ENCODE measurements around the gene E4F1. TPM values are rescaled to one million over a fixed set of nuclear protein-coding genes. Genes with fewer than 3 reads are reported as not detected.

The E4F1 gene
- total and polyA plus RNA-seq, 2 of the 13 experiments (the other 11 are each of a cell fraction or from before 2014, with no cell fraction given), result 13.8 to 19.5 TPM

DNA sequence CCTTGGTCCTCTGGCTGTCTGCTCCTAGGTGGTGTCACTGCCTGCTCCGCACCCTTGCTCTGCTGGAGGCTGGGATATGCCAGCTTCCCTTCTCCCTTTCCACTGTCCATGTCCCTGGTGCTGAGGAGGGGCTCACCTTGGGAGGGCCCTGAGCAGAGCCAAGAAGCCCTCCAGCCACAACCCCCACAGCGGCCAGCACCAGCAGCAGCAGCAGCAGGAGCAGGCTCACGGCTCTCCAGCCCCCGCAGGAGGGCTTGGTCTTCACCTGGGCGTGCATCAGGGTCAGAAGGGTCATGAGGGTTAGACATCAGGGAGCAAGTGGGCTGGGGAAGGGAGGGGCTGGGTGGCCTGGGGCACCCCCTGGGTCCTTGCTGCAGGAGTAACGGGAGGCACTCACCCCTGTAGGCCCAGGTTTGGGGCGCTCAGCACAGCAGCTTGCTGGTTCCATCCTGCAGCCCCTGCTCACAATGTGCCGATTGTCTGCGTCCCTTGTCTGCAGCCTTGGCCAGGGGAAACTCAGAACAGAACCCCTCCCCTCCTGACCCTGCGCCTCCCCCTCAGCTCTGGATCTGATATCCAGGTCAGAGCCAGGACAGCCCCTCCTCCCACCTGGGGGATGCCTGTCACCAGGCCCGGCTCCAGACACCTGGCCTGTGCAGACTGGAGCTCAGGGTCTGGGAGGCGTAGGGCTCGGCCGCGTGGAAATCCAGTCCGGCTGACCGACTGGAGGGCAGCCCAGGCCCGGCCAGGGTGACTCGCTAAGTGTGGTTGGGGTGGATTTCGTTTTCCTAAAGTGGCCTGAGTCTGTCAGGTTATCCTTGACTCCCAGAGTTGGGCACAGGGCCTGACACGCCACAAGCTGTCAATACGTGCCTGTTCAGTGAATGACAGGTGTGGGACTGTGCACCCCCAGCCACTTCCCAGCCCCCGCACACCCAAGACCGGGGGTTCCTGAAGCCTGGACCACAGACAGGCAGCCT is 12.7 kb upstream of the E4F1 start, which contains the start of gene BRICD5 (continued):
- TF ChIP-seq, protein P1, sequence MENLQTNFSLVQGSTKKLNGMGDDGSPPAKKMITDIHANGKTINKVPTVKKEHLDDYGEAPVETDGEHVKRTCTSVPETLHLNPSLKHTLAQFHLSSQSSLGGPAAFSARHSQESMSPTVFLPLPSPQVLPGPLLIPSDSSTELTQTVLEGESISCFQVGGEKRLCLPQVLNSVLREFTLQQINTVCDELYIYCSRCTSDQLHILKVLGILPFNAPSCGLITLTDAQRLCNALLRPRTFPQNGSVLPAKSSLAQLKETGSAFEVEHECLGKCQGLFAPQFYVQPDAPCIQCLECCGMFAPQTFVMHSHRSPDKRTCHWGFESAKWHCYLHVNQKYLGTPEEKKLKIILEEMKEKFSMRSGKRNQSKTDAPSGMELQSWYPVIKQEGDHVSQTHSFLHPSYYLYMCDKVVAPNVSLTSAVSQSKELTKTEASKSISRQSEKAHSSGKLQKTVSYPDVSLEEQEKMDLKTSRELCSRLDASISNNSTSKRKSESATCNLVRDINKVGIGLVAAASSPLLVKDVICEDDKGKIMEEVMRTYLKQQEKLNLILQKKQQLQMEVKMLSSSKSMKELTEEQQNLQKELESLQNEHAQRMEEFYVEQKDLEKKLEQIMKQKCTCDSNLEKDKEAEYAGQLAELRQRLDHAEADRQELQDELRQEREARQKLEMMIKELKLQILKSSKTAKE (CRISPR knock-in tag; IDR thresholded peaks at IDR 0.05; ENCODE audit: borderline replicate concordance), result peak; percentile 60; the same call in 1 of the 2 replicates
- TF ChIP-seq AGO2 (optimal IDR thresholded peaks at IDR 0.05; ENCODE audit: low read depth, low read length) (peak; percentile 94), KDM4B (CRISPR knock-in tag; IDR thresholded peaks at IDR 0.05) (no peak), RBM22 (optimal IDR thresholded peaks at IDR 0.05; ENCODE audit: low read length) (peak; percentile 12), HMG20A (CRISPR knock-in tag; IDR thresholded peaks at IDR 0.05; ENCODE audit: borderline replicate concordance) (no peak), KLF13 (CRISPR knock-in tag; IDR thresholded peaks at IDR 0.05) (0 out of 2 replicates have a peak, but pooled peaks have one; percentile 49), ZNF430 (CRISPR knock-in tag; IDR thresholded peaks at IDR 0.05) (no peak), YEATS4 (CRISPR knock-in tag; IDR thresholded peaks at IDR 0.05; ENCODE audit: borderline replicate concordance) (no peak), NONO (IDR thresholded peaks at IDR 0.05) (no peak), NONO (CRISPR knock-in tag; conservative IDR thresholded peaks at IDR 0.05) (peak; percentile 90), SAP130 (CRISPR knock-in tag; IDR thresholded peaks at IDR 0.05; ENCODE audit: low read depth) (peak; percentile 72)
- TF ChIP-seq, protein P2, sequence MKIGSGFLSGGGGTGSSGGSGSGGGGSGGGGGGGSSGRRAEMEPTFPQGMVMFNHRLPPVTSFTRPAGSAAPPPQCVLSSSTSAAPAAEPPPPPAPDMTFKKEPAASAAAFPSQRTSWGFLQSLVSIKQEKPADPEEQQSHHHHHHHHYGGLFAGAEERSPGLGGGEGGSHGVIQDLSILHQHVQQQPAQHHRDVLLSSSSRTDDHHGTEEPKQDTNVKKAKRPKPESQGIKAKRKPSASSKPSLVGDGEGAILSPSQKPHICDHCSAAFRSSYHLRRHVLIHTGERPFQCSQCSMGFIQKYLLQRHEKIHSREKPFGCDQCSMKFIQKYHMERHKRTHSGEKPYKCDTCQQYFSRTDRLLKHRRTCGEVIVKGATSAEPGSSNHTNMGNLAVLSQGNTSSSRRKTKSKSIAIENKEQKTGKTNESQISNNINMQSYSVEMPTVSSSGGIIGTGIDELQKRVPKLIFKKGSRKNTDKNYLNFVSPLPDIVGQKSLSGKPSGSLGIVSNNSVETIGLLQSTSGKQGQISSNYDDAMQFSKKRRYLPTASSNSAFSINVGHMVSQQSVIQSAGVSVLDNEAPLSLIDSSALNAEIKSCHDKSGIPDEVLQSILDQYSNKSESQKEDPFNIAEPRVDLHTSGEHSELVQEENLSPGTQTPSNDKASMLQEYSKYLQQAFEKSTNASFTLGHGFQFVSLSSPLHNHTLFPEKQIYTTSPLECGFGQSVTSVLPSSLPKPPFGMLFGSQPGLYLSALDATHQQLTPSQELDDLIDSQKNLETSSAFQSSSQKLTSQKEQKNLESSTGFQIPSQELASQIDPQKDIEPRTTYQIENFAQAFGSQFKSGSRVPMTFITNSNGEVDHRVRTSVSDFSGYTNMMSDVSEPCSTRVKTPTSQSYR (CRISPR knock-in tag; IDR thresholded peaks at IDR 0.05; ENCODE audit: borderline replicate concordance), result peak; percentile 75
- TF ChIP-seq, protein P3, sequence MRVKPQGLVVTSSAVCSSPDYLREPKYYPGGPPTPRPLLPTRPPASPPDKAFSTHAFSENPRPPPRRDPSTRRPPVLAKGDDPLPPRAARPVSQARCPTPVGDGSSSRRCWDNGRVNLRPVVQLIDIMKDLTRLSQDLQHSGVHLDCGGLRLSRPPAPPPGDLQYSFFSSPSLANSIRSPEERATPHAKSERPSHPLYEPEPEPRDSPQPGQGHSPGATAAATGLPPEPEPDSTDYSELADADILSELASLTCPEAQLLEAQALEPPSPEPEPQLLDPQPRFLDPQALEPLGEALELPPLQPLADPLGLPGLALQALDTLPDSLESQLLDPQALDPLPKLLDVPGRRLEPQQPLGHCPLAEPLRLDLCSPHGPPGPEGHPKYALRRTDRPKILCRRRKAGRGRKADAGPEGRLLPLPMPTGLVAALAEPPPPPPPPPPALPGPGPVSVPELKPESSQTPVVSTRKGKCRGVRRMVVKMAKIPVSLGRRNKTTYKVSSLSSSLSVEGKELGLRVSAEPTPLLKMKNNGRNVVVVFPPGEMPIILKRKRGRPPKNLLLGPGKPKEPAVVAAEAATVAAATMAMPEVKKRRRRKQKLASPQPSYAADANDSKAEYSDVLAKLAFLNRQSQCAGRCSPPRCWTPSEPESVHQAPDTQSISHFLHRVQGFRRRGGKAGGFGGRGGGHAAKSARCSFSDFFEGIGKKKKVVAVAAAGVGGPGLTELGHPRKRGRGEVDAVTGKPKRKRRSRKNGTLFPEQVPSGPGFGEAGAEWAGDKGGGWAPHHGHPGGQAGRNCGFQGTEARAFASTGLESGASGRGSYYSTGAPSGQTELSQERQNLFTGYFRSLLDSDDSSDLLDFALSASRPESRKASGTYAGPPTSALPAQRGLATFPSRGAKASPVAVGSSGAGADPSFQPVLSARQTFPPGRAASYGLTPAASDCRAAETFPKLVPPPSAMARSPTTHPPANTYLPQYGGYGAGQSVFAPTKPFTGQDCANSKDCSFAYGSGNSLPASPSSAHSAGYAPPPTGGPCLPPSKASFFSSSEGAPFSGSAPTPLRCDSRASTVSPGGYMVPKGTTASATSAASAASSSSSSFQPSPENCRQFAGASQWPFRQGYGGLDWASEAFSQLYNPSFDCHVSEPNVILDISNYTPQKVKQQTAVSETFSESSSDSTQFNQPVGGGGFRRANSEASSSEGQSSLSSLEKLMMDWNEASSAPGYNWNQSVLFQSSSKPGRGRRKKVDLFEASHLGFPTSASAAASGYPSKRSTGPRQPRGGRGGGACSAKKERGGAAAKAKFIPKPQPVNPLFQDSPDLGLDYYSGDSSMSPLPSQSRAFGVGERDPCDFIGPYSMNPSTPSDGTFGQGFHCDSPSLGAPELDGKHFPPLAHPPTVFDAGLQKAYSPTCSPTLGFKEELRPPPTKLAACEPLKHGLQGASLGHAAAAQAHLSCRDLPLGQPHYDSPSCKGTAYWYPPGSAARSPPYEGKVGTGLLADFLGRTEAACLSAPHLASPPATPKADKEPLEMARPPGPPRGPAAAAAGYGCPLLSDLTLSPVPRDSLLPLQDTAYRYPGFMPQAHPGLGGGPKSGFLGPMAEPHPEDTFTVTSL (CRISPR knock-in tag; IDR thresholded peaks at IDR 0.05; ENCODE audit: borderline replicate concordance), result no peak
- TF ChIP-seq, protein P4, sequence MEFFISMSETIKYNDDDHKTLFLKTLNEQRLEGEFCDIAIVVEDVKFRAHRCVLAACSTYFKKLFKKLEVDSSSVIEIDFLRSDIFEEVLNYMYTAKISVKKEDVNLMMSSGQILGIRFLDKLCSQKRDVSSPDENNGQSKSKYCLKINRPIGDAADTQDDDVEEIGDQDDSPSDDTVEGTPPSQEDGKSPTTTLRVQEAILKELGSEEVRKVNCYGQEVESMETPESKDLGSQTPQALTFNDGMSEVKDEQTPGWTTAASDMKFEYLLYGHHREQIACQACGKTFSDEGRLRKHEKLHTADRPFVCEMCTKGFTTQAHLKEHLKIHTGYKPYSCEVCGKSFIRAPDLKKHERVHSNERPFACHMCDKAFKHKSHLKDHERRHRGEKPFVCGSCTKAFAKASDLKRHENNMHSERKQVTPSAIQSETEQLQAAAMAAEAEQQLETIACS (CRISPR knock-in tag; IDR thresholded peaks at IDR 0.05), result no peak
- TF ChIP-seq, protein P5, sequence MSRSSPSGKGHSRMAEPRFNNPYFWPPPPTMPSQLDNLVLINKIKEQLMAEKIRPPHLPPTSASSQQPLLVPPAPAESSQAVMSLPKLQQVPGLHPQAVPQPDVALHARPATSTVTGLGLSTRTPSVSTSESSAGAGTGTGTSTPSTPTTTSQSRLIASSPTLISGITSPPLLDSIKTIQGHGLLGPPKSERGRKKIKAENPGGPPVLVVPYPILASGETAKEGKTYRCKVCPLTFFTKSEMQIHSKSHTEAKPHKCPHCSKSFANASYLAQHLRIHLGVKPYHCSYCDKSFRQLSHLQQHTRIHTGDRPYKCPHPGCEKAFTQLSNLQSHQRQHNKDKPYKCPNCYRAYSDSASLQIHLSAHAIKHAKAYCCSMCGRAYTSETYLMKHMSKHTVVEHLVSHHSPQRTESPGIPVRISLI (CRISPR knock-in tag; IDR thresholded peaks at IDR 0.05; ENCODE audit: borderline replicate concordance), result no peak
